BJ (cell line): ENCODE measurements around the gene CCDC141. TPM values are rescaled to one million over a fixed set of nuclear protein-coding genes. Genes with fewer than 3 reads are reported as not detected.

Experiments used
- CTCF ChIA-PET: fragments of 350-600 bp; formaldehyde crosslinking; extraction: SDS; loops from one replicate; lab custom pipeline; 2021; ENCODE audit warnings: antibody characterized with exemption, inconsistent platforms; lab: Yijun Ruan, JAX
- POLR2A ChIA-PET: fragments of 300-600 bp; sonication (Branson Sonifier 250); formaldehyde crosslinking; extraction: SDS; loops from one replicate; lab custom pipeline; 2021; ENCODE audit warnings: antibody characterized with exemption; lab: Charles Lee
- DNase-seq: peaks from one replicate; pipeline ENCODE4 v3.0.0-alpha.2; 2011; ENCODE audit warnings: low read depth
- H3K27me3 ChIP-seq: 2 replicates; pipeline ENCODE4 v1.6.0; 2011; ENCODE audit warnings: low read length; ENCODE audit not compliant: control insufficient read depth, insufficient read depth
- H3K36me3 ChIP-seq: 2 replicates; pipeline ENCODE4 v1.5.1; 2011; ENCODE audit warnings: low read length; ENCODE audit not compliant: control insufficient read depth, insufficient read depth
- H3K4me3 ChIP-seq: 2 replicates; pipeline ENCODE4 v1.5.1; 2011; ENCODE audit warnings: low read depth, mild to moderate bottlenecking, control low read depth, low read length
- polyA plus RNA-seq: library from polyadenylated mRNA; depleted of rRNA; stranded (reverse); fragments of >200 nt; gene quantifications from 2 replicates; pipeline ENCODE4 v1.2.3, GENCODE V29; 2011
- TF ChIP-seq, protein P1 (sequence below): IDR thresholded peaks from 2 replicates; pipeline ENCODE4 v1.5.1; 2011; ENCODE audit warnings: low read depth, mild to moderate bottlenecking, control low read depth, inconsistent platforms, low read length, moderate library complexity; ENCODE audit not compliant: insufficient read depth

CCDC141 gene
- polyA plus RNA-seq, 1 experiment: not detected

DNA sequence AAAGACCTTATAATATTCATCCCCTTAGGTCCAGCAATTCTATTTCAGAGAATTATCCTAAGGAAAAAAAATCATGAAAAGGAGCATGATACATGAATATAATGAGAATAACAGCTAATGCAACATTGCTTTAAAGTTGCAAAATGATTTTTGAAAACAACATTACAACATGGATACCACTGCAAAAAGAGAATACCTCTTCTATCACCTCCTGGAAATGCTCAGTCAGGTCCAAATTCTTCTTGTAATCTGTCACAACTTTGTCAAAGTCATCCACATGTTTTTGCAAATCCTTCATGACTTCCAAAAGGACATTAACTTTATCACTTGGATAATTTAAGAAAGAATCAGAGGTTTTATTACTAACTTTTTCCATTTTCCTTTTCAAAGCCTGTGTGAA lies 194.8 kb downstream of the CCDC141 start:
- POLR2A ChIA-PET: no interaction called here
- no peak for DNase-seq
- Histone ChIP-seq H3K27me3 (no peaks in the 10 kb centered on the region), H3K36me3 (no peaks in the 10 kb centered on the region), H3K4me3 (no peak overlapping the region)
- TF ChIP-seq, protein P1, sequence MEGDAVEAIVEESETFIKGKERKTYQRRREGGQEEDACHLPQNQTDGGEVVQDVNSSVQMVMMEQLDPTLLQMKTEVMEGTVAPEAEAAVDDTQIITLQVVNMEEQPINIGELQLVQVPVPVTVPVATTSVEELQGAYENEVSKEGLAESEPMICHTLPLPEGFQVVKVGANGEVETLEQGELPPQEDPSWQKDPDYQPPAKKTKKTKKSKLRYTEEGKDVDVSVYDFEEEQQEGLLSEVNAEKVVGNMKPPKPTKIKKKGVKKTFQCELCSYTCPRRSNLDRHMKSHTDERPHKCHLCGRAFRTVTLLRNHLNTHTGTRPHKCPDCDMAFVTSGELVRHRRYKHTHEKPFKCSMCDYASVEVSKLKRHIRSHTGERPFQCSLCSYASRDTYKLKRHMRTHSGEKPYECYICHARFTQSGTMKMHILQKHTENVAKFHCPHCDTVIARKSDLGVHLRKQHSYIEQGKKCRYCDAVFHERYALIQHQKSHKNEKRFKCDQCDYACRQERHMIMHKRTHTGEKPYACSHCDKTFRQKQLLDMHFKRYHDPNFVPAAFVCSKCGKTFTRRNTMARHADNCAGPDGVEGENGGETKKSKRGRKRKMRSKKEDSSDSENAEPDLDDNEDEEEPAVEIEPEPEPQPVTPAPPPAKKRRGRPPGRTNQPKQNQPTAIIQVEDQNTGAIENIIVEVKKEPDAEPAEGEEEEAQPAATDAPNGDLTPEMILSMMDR: no peak
- CTCF ChIA-PET: interaction anchor here (1.5 kb wide), 1 partner anchor 10 kb away, joined by 4 read pairs; no protein-coding TSS in a partner anchor

DNA sequence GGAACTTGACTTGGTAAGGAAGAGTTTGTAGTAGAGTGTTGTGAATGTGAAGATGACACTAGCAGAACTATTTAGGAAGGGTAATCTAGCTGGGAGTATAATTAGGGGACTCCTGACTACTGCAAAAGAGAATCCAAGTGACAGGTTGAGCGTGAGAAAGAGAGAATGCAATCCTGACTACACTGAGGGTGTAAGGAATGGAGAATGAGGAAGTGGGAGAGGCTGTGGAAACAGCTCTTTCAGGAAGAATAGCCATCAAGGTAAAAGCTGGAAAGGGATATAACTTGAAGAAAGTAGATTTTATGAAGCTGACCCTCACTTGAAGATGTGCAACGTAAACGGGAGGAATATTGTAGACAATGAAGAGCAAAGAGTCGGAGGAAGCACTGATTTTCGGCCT lies 201.6 kb downstream of the CCDC141 start:
- POLR2A ChIA-PET: no interaction called here
- CTCF ChIA-PET: no interaction called here
- Histone ChIP-seq H3K36me3 (no peaks in the 10 kb centered on the region), H3K27me3 (no peaks in the 10 kb centered on the region), H3K4me3 (no peak overlapping the region)
- DNase-seq: no peak
- TF ChIP-seq, protein P1: no peak

DNA sequence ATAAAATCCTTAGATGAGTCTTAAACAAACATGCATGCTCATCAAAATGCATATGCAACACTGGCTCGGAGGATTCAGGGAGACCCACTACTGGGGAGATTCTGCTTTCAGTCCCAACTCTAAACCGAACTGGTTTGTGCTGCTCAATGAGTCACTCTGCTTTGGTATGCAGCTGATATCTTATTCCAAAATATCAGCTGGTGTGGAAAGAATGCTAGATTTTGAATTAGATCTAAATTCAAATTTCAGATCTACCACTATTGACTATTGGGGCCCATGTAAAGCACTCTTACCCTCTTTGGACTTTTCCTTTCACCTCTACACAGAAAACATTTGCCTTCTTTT lies 203.5 kb downstream of the CCDC141 start:
- no peak overlapping the region for H3K4me3 ChIP-seq
- DNase-seq: no peak
- H3K36me3 ChIP-seq: no peaks in the 10 kb centered on the region
- ChIA-PET CTCF (no interaction called here), POLR2A (no interaction called here)
- no peaks in the 10 kb centered on the region for H3K27me3 ChIP-seq
- TF ChIP-seq, protein P1: no peak

DNA sequence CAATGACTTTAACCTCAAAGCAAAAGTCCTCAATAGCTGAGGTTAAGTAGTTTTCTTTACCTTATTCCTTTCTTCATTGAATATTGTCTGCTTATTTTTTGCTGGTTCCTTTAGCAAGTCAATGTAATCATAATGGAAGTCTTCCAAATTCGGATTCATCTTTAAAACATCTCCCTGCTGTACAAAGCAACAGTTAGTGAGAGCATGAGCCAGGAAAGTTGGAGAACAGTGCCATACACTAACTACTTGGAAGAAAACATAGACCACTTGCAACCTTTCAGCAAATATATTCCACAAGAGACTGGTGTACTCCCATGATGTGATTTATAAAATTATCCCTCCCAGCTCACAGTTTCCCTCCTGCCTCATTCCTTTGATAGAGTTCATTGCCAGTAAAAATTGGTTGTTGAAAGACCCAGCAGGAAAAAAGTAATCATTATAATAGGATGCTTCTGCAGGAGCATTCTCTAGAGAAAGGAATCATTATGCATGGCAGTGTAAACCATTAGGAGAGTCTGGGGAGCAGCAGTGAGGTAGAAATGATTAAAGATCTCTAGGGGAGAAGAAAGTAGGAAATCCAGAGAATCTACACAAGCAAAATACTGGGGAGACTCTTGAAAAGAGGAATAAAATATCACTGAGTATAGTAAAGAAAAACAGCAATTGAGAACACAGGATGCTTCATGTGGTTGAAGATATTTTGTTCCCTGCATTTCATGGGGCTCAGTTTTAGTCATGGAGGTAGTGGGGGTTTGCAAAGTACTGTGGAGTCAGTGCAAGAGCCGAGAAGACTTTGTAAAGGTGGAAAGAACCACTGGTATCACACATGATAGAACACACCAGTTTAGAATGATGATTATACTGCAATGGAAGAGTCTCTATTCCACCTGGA lies 204.1 kb downstream of the CCDC141 start:
- TF ChIP-seq, protein P1: no peak
- H3K36me3 ChIP-seq: no peaks in the 10 kb centered on the region
- no peaks in the 10 kb centered on the region for H3K27me3 ChIP-seq
- ChIA-PET POLR2A (no interaction called here), CTCF (no interaction called here)
- DNase-seq: no peak
- H3K4me3 ChIP-seq: no peak overlapping the region

DNA sequence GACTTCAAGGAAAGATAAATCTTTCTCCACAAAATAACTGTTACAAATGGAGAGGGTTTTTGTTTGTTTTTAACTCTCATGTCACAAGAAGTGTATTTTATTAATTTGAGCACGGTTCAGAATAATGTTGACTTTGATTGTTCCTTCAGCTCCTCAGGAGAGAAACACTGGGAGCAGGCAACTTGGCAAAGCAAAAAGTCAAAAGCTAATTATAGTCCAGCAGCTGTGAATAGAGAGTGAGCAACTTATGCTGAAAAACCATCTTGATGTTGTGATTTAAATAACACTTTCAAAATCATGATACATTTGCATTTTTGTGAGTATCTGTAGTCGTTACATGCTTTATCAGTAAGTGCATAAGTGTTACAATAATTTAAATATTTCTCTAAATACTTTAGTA lies 205.2 kb downstream of the CCDC141 start:
- CTCF ChIA-PET: no interaction called here
- no peak for DNase-seq
- POLR2A ChIA-PET: interaction anchor here (0.5 kb wide), 1 partner anchor 31 kb away, joined by 3 read pairs; no protein-coding TSS in a partner anchor
- TF ChIP-seq, protein P1: no peak
- Histone ChIP-seq H3K36me3 (no peaks in the 10 kb centered on the region), H3K27me3 (no peaks in the 10 kb centered on the region), H3K4me3 (no peak overlapping the region)
